Ramos (cell line): ENCODE measurements around the gene GATAD1.
"Not testable (repeated sequence)": the region's sequence is repeated elsewhere in the genome, so short reads cannot be mapped to it uniquely, and the experiment has no call there.

Source experiments
- in situ Hi-C: fragments of 300-500 bp; cut with MboI; formaldehyde crosslinking; loops from one replicate; pipeline ENCODE4 v1.14.3; 2022; ENCODE audit warnings: low sequenced_read_pairs; ENCODE audit not compliant: unreplicated experiment

Gene GATAD1, protein sequence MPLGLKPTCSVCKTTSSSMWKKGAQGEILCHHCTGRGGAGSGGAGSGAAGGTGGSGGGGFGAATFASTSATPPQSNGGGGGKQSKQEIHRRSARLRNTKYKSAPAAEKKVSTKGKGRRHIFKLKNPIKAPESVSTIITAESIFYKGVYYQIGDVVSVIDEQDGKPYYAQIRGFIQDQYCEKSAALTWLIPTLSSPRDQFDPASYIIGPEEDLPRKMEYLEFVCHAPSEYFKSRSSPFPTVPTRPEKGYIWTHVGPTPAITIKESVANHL

DNA sequence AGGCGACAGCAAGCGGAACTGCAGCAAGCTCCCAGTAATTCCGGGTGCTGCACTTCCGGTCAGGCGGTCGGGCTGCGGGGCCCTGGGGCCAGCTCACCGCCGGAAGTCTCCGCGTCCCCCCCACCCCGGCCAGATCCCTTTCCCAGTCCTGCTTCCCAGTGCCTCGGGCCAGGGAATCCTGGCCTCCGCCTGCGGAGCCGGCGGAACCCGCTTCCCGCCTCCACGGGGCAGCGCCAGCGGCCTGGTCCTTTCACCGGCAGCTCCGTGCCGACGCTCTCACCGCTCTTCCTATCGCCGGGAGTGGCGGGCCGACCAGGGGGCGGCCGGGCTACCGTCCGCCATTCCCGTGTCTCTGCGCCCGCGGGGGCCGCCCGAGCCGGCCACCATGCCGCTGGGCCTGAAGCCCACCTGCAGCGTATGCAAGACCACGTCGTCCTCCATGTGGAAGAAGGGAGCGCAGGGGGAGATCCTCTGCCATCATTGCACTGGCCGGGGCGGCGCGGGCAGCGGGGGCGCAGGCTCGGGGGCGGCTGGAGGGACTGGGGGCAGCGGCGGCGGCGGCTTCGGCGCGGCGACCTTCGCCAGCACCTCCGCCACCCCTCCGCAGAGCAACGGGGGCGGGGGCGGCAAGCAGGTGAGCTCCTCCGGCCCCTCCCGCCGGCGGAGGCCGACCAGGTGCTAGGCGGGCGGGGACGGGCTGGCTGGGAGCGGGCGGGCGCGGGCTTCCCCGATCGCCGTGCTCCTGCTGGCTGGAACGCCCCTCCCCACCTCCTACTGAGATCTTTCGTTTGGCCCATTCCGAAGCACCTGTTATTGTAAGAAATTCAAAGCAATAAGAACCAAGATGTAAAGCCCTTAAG is at the start of gene GATAD1:
TSS of gene GATAD1 (plus strand) at position 138 of the 860 bp plus-strand sequence. CDS start at position 386, 248 bp downstream.
- in situ Hi-C loops: no loop called here

DNA sequence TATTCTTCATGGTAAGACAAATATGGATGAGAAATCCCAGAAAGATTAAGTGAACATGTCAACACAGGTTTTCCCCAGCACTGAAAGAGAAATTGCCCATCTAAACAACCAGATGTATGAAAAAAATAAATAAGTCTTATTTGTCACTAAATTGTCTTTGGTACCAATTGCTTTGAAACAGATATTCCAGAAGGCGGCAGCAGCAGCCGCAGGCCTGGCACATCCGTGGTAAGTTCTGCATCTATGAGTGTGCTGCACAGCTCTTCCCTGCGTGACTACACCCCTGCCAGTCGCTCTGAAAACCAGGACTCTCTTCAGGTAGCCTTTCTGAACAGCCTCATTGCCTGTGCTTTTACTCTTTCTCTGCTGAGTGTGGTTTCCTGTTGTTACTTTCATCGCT is 49.7 kb upstream of the GATAD1 start:
- in situ Hi-C loops: no loop called here

DNA sequence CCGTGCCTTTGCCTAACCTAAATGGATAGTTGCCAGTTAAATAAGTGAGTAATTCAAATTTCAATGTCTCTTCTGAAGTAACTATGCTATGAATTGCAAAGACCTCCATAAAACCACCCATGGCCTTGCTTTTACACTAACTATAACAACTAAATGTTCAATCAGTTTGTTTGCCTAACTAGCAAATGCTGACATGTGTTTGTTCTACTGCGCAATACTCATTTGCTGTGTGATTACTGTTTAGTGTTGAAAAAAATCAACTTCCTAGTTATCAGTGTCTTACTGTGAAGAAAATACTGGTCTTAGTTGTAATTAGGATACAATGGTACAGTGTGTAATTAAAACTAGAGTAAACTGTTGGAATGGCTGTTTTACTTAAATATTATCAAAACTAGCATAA is 47.3 kb upstream of the GATAD1 start:
- in situ Hi-C loops: no loop called here

DNA sequence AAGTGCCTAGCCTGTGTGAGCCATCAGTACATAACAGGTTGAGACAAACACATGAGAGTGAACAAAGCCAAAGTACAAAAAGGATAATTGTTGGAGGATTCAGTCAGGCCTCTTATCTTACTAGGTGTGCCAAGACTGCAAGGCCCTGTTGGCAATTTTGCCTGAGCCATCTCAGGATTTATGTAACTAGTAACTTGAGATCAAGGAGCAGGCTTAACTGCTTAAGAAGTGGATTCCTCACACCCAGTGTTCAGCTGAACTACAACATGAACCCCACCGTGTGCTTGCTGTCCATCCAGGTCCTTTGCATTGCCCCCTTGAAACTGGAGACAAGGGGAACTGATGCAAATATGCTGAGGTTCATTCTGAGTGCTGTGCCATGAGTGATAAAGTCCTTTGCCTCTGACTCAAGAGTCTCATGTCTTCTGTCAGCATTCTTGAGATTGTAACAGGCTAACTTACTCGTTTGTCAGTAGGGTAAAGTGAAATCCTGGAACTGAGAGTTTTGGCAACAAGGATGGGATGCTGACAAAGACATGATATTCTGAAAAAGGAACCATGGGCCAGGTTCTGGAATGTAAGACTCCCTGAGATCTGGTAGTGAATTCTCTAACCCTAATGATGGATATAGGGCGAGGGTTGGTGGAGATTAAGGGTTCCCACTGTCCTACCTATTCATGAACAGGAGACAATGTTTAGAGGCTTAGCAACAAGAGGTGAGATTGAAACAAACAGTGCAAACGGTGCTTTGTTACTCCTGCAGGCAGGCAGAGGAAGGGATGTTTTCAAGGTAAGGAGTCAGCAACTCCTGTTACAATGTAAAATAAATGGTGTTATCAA is 44.1 kb upstream of the GATAD1 start:
- in situ Hi-C loops: no loop called here

DNA sequence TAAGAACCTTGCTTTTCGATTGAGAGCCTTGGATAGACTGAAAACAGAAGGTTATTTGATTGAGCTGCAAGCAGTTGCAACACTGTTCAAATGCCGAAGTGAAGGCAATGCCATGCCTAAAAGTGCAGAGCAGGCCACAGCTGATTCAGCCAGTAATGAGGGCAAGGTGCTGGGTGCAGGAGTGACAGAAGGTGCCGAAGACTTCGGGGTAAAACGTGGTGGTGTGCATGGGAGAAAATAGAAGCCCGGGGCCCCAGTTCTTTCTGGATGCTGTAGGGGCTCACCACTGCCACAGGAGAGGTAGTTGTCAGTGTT is 43.6 kb upstream of the GATAD1 start:
- in situ Hi-C loops: no loop called here

DNA sequence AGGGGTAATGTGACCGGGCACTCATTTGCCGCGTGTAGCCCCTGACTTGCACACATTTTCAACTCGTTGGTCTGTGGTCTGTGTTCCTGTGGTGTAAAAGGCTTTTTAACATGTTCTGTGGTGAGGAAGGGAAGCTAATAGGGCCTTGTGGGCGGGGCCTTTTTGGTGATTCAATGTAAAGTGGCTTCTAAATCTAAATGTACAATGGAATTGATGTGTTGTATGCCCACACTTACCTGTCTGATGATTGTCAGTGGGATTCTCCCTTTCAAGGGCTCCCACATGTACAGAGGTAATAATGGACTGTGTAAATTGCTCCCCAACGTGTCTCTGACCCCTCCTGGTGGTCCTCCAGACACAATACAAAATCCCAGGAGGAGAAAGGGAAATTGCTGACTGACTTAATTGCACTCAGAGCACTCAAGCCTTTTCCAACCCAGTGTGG is 43.1 kb upstream of the GATAD1 start:
- in situ Hi-C loops: no loop called here

DNA sequence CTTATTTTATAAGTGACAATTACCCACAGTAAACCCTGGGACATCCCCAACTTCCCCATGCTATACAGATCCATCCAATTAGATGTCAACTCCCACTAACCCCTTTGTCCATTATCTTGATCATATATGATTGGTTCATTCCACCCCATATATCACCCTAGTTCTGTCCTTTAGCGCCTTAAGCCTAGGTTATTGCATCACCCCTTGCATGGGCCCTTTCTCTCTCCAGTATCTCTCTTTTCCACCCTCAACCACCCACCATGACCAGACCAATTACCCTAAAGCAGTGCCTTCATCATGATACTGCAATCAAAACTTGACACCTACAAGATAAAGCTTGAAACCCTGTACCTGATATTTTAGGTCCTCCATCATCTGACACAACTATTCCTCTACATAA is 37.9 kb upstream of the GATAD1 start:
- in situ Hi-C loops: no loop called here

DNA sequence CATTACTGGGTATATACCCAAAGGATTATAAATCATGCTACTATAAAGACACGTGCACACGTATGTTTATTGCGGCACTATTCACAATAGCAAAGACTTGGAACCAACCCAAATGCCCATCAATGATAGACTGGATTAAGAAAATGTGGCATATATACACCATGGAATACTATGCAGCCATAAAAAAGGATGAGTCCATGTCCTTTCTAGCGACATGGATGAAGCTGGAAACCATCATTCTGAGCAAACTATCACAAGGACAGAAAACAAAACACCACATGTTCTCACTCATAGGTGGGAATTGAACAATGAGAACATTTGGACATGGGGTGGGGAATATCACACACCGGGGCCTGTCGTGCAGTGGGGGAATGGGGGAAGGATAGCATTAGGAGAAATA is 37.1 kb upstream of the GATAD1 start:
- in situ Hi-C loops: not testable (repeated sequence)

DNA sequence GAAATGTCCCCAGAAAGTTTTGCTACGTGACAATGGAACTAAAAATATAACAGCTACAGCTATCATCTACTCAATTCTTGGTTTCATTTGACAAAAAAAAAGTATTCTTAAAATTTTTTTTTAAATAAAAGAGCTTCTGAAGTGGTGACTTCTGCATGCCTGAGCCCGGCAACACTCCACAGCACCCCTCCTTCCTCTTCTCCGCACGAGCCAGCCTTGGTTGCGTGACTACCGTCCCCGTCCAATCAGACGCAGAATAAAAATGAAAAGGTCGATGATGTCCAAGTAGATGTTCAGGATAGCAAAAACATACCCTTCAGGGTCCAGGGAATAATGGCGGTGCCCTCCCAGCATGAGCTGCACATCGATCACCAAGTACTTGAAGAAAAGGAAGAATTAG is 34.5 kb upstream of the GATAD1 start:
- in situ Hi-C loops: no loop called here

DNA sequence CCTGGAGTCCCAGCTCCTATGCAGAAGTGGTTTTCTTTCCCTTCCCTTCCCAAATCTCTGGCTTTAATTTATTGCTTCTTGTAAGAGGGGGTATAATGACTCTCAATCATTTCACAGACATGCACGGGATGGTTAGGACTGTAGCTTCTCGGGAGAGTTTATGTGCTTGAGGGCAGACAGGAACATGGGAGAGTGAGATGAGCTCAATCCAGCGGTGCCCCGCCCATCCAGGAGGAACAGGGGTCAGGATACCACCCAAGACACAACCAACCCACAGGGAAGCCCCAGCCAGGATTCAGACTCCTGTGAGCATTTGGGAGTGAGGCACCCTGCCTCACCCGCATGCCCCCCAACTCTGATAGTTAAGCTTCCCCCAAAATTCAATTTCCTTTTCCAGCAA is 33.7 kb upstream of the GATAD1 start:
- in situ Hi-C loops: no loop called here

DNA sequence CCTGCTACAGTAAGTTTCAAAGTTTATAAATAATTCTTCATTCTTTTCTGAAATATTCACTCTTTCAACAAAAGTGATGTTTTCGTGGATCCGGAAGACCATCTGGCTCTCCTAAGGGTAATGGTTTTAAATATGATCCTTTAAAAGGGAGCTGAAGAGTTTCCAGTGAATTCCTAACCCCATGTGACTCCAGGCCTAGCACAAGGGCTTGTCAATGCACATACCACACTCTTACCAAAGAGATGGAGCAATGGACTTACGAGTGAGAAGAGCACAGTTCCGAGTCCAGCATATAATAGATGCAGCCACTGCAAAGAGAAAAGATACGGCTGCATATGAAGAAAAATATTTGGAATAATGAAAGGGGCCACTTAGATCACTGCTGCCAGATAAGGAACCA is 32.1 kb upstream of the GATAD1 start:
- in situ Hi-C loops: no loop called here

DNA sequence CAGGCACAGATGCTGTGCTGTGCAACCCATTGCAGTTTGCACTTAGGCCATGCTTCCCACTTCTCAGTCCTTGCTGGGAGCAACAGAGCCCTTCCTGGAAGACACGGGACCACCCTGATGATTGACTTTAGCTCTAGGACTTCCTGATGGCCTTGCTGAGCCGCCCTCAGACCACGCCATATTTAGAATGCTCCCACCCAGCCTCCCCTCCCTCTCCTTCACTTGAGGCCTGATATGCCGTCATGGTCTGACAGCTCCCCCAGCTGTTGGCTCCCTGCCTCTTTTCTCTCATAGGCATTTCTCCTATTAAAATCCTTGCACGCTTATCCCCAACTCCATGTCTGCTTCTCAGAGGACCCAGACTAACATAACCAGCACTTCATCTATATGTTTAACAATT is 29.4 kb upstream of the GATAD1 start:
- in situ Hi-C loops: no loop called here

DNA sequence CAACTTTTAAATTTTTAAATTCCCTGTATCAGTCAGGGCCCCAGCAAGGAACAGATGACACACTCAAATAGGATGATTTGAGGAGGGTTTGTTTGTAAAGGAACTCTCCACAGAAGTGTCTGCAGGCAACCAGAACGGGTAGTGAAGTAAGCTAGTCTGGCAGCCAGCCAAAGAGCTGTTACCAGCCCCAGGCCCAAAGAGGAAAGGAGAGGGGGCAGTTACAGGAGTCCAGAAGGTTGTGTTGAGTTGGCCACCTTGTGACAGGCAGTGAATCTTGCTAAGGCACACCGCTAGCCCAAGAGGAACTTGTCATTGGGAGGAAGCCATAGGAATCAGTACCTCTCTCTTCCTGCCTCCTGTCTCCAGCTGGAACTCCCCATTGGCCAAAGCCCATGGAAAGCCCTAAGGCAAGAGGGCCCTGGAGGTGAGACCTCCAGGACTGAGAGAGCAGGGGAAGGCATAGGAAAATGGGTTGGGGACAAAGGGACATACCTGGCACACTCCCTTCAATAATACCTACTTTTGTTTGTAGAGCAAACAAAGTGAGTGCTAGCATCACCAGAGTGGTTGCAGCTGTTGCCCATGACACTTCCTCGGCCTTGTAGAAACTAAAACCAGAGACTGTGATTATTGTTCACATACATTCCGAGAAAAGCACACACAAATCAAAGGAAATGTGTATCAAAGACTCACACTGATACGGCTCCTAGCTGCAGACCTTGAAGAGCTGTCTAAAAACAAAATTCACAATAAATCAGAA is 25.4 kb upstream of the GATAD1 start:
- in situ Hi-C loops: no loop called here

DNA sequence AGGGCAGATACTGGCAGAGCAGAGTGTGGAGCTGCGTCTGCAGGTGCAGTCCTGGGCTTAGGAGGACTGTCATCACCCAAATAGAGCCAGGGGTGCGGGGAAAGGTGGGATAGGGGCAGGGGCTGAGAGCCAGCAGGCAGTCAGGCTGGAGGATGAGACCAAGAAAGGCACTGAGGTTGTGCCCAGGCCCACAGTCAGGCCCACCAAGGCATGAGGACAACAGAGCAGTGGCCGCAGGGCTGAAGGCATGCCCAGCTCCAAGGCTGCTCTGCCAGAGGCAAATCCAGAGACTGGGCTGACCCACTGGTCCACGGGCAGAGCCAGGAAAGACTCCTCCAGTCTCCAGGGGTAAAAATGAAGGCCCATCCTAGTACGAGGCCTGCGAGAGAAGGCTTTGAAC is 24.4 kb upstream of the GATAD1 start:
- in situ Hi-C loops: no loop called here

DNA sequence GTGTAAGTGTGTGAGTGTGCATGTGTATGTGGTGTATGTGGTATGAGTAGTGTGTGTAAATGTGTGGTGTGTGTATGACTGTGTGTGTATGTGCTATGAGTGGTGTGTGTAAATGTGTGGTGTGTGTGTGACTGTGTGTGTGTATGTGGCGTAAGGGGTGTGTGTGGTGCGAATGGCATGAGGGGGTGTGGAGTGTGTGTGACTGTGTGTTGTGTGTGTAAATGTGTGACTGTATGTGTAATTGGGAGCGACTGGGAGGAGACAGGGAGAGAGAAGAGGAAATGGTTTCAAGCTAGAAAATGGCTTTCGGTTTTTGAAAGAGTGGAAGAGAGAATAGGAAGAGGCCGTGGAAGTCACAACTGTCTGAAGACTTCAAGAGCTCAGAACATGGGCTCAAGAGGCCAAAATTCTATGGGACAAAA is 23.6 kb upstream of the GATAD1 start:
- in situ Hi-C loops: no loop called here

DNA sequence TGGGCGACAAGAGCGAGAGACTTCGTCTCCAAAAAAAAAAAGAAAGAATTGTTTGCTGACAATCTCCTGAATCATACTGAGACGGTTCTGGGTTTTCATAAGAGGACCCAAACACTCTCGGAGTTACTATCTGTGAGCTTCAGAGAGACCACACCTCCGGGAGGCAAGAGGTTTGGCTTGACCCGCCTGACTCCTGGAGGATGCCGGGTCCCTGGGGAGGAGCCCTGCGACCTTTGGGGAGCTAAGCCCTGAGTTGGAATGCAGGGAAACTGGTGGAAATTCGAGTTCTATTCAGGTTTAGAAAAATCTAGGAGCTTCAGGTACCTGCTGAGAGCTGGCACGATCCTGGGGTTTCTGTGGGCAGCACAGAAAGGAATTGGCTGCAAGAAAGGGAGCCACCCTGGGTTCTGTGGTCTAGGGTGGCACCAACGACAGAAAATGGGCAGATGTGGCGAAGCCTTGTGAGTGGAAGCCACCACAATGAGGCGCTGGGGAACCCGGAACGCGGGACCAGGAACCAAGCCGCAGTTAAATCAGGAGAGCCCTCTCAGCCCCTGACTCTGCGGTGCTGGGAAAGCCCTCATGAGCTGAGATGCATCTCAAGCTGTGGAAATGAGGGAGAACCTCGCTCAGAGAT is 21.9 kb upstream of the GATAD1 start:
- in situ Hi-C loops: no loop called here

DNA sequence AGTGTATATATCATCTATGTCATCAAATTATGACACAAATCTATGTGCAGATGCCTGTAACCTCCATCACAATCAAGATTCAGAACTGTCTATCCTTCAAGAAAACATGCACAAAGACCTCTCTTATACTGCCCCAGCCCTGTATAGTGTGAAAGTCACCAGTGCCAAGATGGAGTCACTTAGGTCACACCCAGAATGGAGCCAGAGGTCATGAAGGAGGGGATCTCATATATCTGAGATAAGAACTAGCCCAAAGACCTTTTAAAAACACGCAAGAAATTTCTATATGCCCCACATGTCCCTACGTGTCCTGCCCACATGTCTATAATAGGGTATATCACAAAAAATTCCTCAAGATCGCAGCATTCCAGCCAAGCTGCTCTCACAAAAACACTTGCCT is 20.1 kb upstream of the GATAD1 start:
- in situ Hi-C loops: no loop called here

DNA sequence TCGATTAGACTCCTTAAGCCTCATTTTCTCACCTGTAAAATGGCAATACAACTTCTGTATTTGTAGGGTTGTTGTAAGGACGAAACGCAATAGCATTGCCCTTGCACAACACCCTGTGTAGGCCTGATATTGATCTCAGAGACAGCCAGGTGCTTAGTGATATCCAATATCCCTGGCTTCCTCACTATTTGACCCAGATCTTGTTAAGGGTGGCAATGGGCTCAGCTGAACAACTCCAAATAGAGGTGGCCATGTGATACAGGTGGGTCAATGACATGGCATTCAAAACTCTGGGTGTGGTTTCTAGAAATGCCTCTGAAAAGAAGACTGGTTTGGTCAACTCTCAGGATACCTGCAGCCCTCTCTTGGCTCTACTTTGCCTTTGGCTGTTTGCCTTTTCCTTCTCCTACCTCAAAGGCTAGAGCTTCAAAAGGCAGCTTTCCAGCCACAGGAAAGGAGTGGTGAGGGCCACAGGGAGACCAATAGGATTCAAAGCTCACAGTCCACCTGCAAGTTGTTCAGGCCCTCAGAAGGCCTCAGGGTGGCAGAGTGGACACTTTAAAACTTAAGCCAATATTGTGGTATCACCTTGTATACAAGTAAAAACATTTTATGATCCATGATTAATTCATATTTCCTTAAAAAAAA is 14.9 kb upstream of the GATAD1 start:
- in situ Hi-C loops: no loop called here

DNA sequence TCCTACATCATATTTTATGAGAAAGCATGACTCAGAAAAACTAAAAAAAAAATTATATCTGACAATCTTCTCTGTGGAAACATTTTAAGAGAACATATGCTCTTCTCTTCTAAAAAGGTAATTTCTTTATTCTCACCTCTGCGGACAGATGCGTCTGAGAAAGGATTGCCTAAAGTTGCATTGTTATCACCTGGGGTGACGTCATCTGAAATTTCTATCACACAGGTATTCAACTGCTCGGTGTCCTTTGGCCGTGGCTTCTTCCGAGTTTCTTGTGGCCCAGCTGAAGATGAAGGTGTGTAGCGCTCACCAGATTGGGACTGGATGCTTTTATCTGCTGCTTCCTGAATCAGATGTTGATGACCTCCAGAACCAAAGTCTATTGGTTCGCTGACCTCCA is 14.3 kb upstream of the GATAD1 start:
- in situ Hi-C loops: no loop called here
